ENCODE results near the gene PARVB.

DNA sequence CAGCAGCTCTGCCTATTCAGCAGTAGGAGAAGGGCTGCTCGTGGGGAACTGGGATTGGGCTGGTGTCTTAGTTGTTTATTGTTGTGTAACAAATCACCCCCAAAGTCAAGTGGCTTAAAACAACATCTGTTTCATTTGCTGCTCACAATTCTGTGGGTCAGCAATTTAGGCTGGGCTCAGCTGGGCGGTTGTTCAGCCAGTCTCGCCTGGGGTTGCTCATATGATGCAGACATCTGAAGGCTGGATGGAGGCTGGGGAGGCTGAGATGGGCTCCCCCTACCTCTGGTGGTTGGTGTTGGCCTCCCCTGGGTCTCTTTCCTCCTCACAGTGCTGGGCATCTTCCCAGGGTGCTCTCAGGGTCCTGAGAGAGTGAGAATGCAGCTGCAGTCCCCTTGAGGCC is 113.3 kb downstream of the PARVB start:
- TF ChIP-seq, protein P1, sequence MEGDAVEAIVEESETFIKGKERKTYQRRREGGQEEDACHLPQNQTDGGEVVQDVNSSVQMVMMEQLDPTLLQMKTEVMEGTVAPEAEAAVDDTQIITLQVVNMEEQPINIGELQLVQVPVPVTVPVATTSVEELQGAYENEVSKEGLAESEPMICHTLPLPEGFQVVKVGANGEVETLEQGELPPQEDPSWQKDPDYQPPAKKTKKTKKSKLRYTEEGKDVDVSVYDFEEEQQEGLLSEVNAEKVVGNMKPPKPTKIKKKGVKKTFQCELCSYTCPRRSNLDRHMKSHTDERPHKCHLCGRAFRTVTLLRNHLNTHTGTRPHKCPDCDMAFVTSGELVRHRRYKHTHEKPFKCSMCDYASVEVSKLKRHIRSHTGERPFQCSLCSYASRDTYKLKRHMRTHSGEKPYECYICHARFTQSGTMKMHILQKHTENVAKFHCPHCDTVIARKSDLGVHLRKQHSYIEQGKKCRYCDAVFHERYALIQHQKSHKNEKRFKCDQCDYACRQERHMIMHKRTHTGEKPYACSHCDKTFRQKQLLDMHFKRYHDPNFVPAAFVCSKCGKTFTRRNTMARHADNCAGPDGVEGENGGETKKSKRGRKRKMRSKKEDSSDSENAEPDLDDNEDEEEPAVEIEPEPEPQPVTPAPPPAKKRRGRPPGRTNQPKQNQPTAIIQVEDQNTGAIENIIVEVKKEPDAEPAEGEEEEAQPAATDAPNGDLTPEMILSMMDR (IDR thresholded peaks at IDR 0.05; ENCODE audit: extremely low read depth in 1 of 2, insufficient read depth in 1 of 2, low read depth in 1 of 2, low read length in 2 of 2): no peak
- no peak for TF ChIP-seq POLR2AphosphoS5 (IDR thresholded peaks at IDR 0.05; ENCODE audit: insufficient read depth, low read depth, low read length)

Measured in endothelial cell of umbilical vein (primary cell).